Stomach (tissue), 4 donors: ENCODE results near the gene NSRP1.

Source experiments
- CTCF ChIP-seq, 7 experiments: fragments of 450-650 bp in 4 of 7; fragments of 200-600 bp in 3 of 7; sonication (generic) in 3 of 7; IDR thresholded peaks; one replicate each; pipeline ENCODE4 v1.5.1; 2016 to 2019; ENCODE audit warnings: antibody characterized with exemption in 7 of 7, control low read depth in 2 of 7, mild to moderate bottlenecking in 1 of 7
- POLR2AphosphoS5 ChIP-seq, 3 donors: sonication (generic); formaldehyde crosslinking; IDR thresholded peaks; one replicate each; pipeline ENCODE4 v1.6.1; 2016; ENCODE audit warnings: antibody characterized with exemption in 3 of 3

DNA sequence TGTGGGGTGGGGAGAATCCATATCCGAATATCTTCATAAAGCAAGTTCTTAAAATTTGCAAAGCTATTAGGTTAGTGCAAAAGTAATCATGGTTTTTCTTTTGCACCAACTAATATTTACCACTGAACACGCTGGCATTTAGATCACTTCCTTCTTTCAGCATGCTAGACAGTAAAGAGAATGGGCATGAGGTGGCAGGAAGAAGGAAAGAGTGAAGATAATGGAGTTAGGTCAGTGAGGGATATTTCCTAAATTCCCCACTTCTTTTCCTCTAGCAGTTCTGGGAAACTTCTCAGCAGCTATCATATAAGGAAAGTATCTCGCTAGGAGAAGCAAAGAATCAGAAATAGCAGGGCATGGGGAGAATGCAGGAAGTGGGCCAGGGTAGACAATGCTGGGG is 79.9 kb downstream of the NSRP1 start:
- no peak for TF ChIP-seq POLR2AphosphoS5 (IDR thresholded peaks at IDR 0.05)
- TF ChIP-seq CTCF (IDR thresholded peaks at IDR 0.05) = no peak
